NT2/D1 (cell line): Measurements from ENCODE around the gene B3GALT5.

Experiments
- YY1 ChIP-seq: IDR thresholded peaks from 2 replicates; pipeline ENCODE4 v1.6.1; 2011; ENCODE audit not compliant: insufficient read length, insufficient read depth
- ZNF274 ChIP-seq: IDR thresholded peaks from 2 replicates; pipeline ENCODE4 v1.6.1; 2011; ENCODE audit warnings: mild to moderate bottlenecking, low read depth, low read length

- TF ChIP-seq YY1 = no peak
- no peak for TF ChIP-seq ZNF274
Observed at GRCh38 chr21:39649526-39649925, 36.8 kb downstream of the B3GALT5 start.
